Esophagus muscularis mucosa (tissue), 3 donors: ENCODE measurements around the gene CRACR2B.

Experiments
- CTCF ChIP-seq, 3 experiments: fragments of 200-600 bp in 2 of 3; fragments of 450-650 bp in 1 of 3; sonication (generic) in 2 of 3; IDR thresholded peaks; one replicate each; pipeline ENCODE4 v1.5.1; 2017 to 2019; ENCODE audit warnings: antibody characterized with exemption in 3 of 3, mild to moderate bottlenecking in 2 of 3, moderate library complexity in 1 of 3
- POLR2A ChIP-seq: fragments of 450-650 bp; IDR thresholded peaks from one replicate; pipeline ENCODE4 v1.6.1; 2017; ENCODE audit warnings: antibody characterized with exemption, moderate library complexity, mild to moderate bottlenecking, low read depth
- POLR2AphosphoS5 ChIP-seq, 2 donors: sonication (generic); formaldehyde crosslinking; IDR thresholded peaks; one replicate each; pipeline ENCODE4 v1.6.1; 2017; ENCODE audit warnings: antibody characterized with exemption in 2 of 2

- TF ChIP-seq CTCF (IDR thresholded peaks at IDR 0.05) (no peak), POLR2A (no peak), POLR2AphosphoS5 (IDR thresholded peaks at IDR 0.05) (no peak)
These were observed 11.9 kb upstream of the CRACR2B start for GRCh38 chr11:815675-816432.
